ENCODE measurements around the gene UBQLN3. TPM values are rescaled to one million over a fixed set of nuclear protein-coding genes. Genes with fewer than 3 reads are reported as not detected.

UBQLN3 gene
- total and polyA plus RNA-seq, 2 experiments from 2014 or later: not detected

GRCh38 chr11:5541427-5541826 is 31.7 kb upstream of the UBQLN3 start:
- H3K9me2 ChIP-seq (ENCODE audit: insufficient read depth): peaks cover 3% of the 10 kb centered on the region

GRCh38 chr11:5536482-5536881 is 26.7 kb upstream of the UBQLN3 start:
- no peak overlapping the region for H3K27ac ChIP-seq
- H3K9me3 ChIP-seq (ENCODE audit: low read depth): no peaks in the 10 kb centered on the region
- no peaks in the 10 kb centered on the region for H4K20me1 ChIP-seq (ENCODE audit: insufficient read depth)
- H3K9ac ChIP-seq: no peak overlapping the region
- H2AFZ ChIP-seq: no peak overlapping the region
- DNase-seq: no peak
- TF ChIP-seq EZH2 (IDR thresholded peaks at IDR 0.05; ENCODE audit: insufficient read depth, poor library complexity, severe bottlenecking): no peak
- TF ChIP-seq EZH2phosphoT487 (IDR thresholded peaks at IDR 0.05; ENCODE audit: insufficient read depth, low read depth): no peak
- H3K4me2 ChIP-seq (ENCODE audit: unreplicated experiment): no peak overlapping the region
- no peaks in the 10 kb centered on the region for H3K4me1 ChIP-seq (ENCODE audit: insufficient read depth)
- no peaks in the 10 kb centered on the region for H3K79me2 ChIP-seq (ENCODE audit: insufficient read depth)
- in situ Hi-C loops (cut with MboI): no loop called here
- no peaks in the 10 kb centered on the region for H3K27me3 ChIP-seq (replicated peaks; ENCODE audit: insufficient read depth)
- no peaks in the 10 kb centered on the region for H3F3A ChIP-seq (ENCODE audit: insufficient read depth)
- no peak overlapping the region for H3K4me3 ChIP-seq
- no peaks in the 10 kb centered on the region for H3K36me3 ChIP-seq (ENCODE audit: low read depth)
- H3K9me2 ChIP-seq (ENCODE audit: insufficient read depth): peaks cover 3% of the 10 kb centered on the region

More at GRCh38 chr11:5541427-5541826, 31.7 kb upstream of the UBQLN3 start:
- Histone ChIP-seq H3K4me3 (no peak overlapping the region), H3K4me1 (ENCODE audit: insufficient read depth) (no peaks in the 10 kb centered on the region), H2AFZ (no peak overlapping the region), H3K36me3 (ENCODE audit: low read depth) (no peaks in the 10 kb centered on the region), H4K20me1 (ENCODE audit: insufficient read depth) (no peaks in the 10 kb centered on the region), H3K27me3 (replicated peaks; ENCODE audit: insufficient read depth) (no peaks in the 10 kb centered on the region), H3K4me2 (ENCODE audit: unreplicated experiment) (no peak overlapping the region), H3K79me2 (ENCODE audit: insufficient read depth) (no peaks in the 10 kb centered on the region), H3K9me3 (ENCODE audit: low read depth) (no peaks in the 10 kb centered on the region), H3F3A (ENCODE audit: insufficient read depth) (no peaks in the 10 kb centered on the region), H3K9ac (no peak overlapping the region), H3K27ac (no peak overlapping the region)
- in situ Hi-C loops (cut with MboI): no loop called here
- 15 to 20% methylated on average over 1 of the region's 1 CpG for WGBS, 2 experiments (ENCODE audit: low coverage in 1 of 2, low lambda C conversion rate in 2 of 2, missing lambda C conversion rate in 2 of 2)
- no peak for DNase-seq
- no peak for TF ChIP-seq EZH2phosphoT487 (IDR thresholded peaks at IDR 0.05; ENCODE audit: insufficient read depth, low read depth)
- TF ChIP-seq EZH2 (IDR thresholded peaks at IDR 0.05; ENCODE audit: insufficient read depth, poor library complexity, severe bottlenecking): no peak

- WGBS, 2 experiments (ENCODE audit: low coverage in 1 of 2, low lambda C conversion rate in 2 of 2, missing lambda C conversion rate in 2 of 2): 64 to 77% methylated on average over 1 of the region's 1 CpG
- no peaks in the 10 kb centered on the region for H3K9me3 ChIP-seq (ENCODE audit: low read depth)
- TF ChIP-seq EZH2 (IDR thresholded peaks at IDR 0.05; ENCODE audit: insufficient read depth, poor library complexity, severe bottlenecking): no peak
- no peak for TF ChIP-seq EZH2phosphoT487 (IDR thresholded peaks at IDR 0.05; ENCODE audit: insufficient read depth, low read depth)
- H3K27me3 ChIP-seq (replicated peaks; ENCODE audit: insufficient read depth): no peaks in the 10 kb centered on the region
- H4K20me1 ChIP-seq (ENCODE audit: insufficient read depth): no peaks in the 10 kb centered on the region
- H3K79me2 ChIP-seq (ENCODE audit: insufficient read depth): no peaks in the 10 kb centered on the region
- H3K9ac ChIP-seq: no peak overlapping the region
- H3K27ac ChIP-seq: no peak overlapping the region
- in situ Hi-C loops (cut with MboI): no loop called here
- H2AFZ ChIP-seq: no peak overlapping the region
- no peak overlapping the region for H3K4me2 ChIP-seq (ENCODE audit: unreplicated experiment)
- H3K4me1 ChIP-seq (ENCODE audit: insufficient read depth): no peaks in the 10 kb centered on the region
- no peaks in the 10 kb centered on the region for H3K36me3 ChIP-seq (ENCODE audit: low read depth)
- no peak for DNase-seq
- no peaks in the 10 kb centered on the region; the same call in 1 of the 2 replicates for H3K9me2 ChIP-seq (ENCODE audit: insufficient read depth)
- H3K4me3 ChIP-seq: no peak overlapping the region
- no peaks in the 10 kb centered on the region for H3F3A ChIP-seq (ENCODE audit: insufficient read depth)
Measured at GRCh38 chr11:5534046-5534445, 24.3 kb upstream of the UBQLN3 start.

GRCh38 chr11:5531053-5531831 is 21.5 kb upstream of the UBQLN3 start:
- in situ Hi-C loops (cut with MboI): no loop called here
- no peaks in the 10 kb centered on the region for H4K20me1 ChIP-seq (ENCODE audit: insufficient read depth)

More at GRCh38 chr11:5531053-5531831, 21.5 kb upstream of the UBQLN3 start:
- Histone ChIP-seq H3K27ac (no peak overlapping the region), H3K4me1 (ENCODE audit: insufficient read depth) (no peaks in the 10 kb centered on the region), H3K9ac (no peak overlapping the region), H3K27me3 (replicated peaks; ENCODE audit: insufficient read depth) (no peaks in the 10 kb centered on the region), H3K4me3 (no peak overlapping the region), H3K79me2 (ENCODE audit: insufficient read depth) (no peaks in the 10 kb centered on the region), H3K36me3 (ENCODE audit: low read depth) (no peaks in the 10 kb centered on the region), H3K4me2 (ENCODE audit: unreplicated experiment) (no peak overlapping the region), H3K9me2 (ENCODE audit: insufficient read depth) (no peaks in the 10 kb centered on the region), H3K9me3 (ENCODE audit: low read depth) (no peaks in the 10 kb centered on the region), H3F3A (ENCODE audit: insufficient read depth) (no peaks in the 10 kb centered on the region), H2AFZ (no peak overlapping the region)
- TF ChIP-seq EZH2phosphoT487 (IDR thresholded peaks at IDR 0.05; ENCODE audit: insufficient read depth, low read depth): no peak
- TF ChIP-seq EZH2 (IDR thresholded peaks at IDR 0.05; ENCODE audit: insufficient read depth, poor library complexity, severe bottlenecking): no peak
- no peak for DNase-seq
- 22 to 27% methylated on average over 2 of the region's 2 CpGs for WGBS, 2 experiments (ENCODE audit: low coverage in 1 of 2, low lambda C conversion rate in 2 of 2, missing lambda C conversion rate in 2 of 2)
